IMR-90 (cell line): Measurements from ENCODE around the gene ADARB2.

Source experiments
- BHLHE40 ChIP-seq: fragments of 150-350 bp; IDR thresholded peaks from 2 replicates; pipeline ENCODE4 v1.6.1; 2016; ENCODE audit warnings: mild to moderate bottlenecking, low read depth, low read length
- CEBPB ChIP-seq: IDR thresholded peaks from 2 replicates; pipeline ENCODE4 v1.6.1; 2012; ENCODE audit warnings: low read depth, low read length, improper control_type of control experiment
- MAZ ChIP-seq: IDR thresholded peaks from 2 replicates; pipeline ENCODE4 v1.6.1; 2012; ENCODE audit warnings: low read depth, mild to moderate bottlenecking, low read length, improper control_type of control experiment, moderate library complexity, borderline replicate concordance
- MXI1 ChIP-seq: IDR thresholded peaks from 2 replicates; pipeline ENCODE4 v1.6.1; 2012; ENCODE audit warnings: low read depth, mild to moderate bottlenecking, low read length, moderate library complexity, borderline replicate concordance
- POLR2A ChIP-seq: IDR thresholded peaks from 2 replicates; pipeline ENCODE4 v1.6.1; 2012; ENCODE audit warnings: mild to moderate bottlenecking, low read depth, low read length
- RAD21 ChIP-seq: IDR thresholded peaks from 2 replicates; pipeline ENCODE4 v1.6.1; 2012; ENCODE audit warnings: low read length, improper control_type of control experiment
- RCOR1 ChIP-seq: IDR thresholded peaks from 2 replicates; pipeline ENCODE4 v1.6.1; 2012; ENCODE audit warnings: mild to moderate bottlenecking, low read length, improper control_type of control experiment; ENCODE audit not compliant: insufficient replicate concordance
- SMC3 ChIP-seq: fragments of 150-350 bp; IDR thresholded peaks from 2 replicates; pipeline ENCODE4 v1.6.1; 2016; ENCODE audit warnings: low read depth, mild to moderate bottlenecking, antibody characterized with exemption, low read length, moderate library complexity
- TF ChIP-seq, protein P1 (sequence below): conservative IDR thresholded peaks from 2 replicates; pipeline ENCODE4 v1.5.1; 2012; ENCODE audit warnings: mild to moderate bottlenecking, low read depth, low read length, improper control_type of control experiment
- TF ChIP-seq, protein P2 (sequence below): fragments of 150-350 bp; IDR thresholded peaks from 2 replicates; pipeline ENCODE4 v1.6.1; 2017; ENCODE audit warnings: mild to moderate bottlenecking, antibody characterized with exemption, low read length, low read depth
- TF ChIP-seq, protein P3 (sequence below): fragments of 150-350 bp; IDR thresholded peaks from 2 replicates; pipeline ENCODE4 v1.6.1; 2016; ENCODE audit warnings: low read depth, mild to moderate bottlenecking, low read length, moderate library complexity, borderline replicate concordance

- TF ChIP-seq SMC3 (no peak), MAZ (no peak), POLR2A (0 out of 2 replicates have a peak, but pooled peaks have one; percentile 10), CEBPB (no peak), BHLHE40 (no peak), MXI1 (no peak), RAD21 (no peak), RCOR1 (no peak)
- TF ChIP-seq, protein P1, sequence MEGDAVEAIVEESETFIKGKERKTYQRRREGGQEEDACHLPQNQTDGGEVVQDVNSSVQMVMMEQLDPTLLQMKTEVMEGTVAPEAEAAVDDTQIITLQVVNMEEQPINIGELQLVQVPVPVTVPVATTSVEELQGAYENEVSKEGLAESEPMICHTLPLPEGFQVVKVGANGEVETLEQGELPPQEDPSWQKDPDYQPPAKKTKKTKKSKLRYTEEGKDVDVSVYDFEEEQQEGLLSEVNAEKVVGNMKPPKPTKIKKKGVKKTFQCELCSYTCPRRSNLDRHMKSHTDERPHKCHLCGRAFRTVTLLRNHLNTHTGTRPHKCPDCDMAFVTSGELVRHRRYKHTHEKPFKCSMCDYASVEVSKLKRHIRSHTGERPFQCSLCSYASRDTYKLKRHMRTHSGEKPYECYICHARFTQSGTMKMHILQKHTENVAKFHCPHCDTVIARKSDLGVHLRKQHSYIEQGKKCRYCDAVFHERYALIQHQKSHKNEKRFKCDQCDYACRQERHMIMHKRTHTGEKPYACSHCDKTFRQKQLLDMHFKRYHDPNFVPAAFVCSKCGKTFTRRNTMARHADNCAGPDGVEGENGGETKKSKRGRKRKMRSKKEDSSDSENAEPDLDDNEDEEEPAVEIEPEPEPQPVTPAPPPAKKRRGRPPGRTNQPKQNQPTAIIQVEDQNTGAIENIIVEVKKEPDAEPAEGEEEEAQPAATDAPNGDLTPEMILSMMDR = no peak
- TF ChIP-seq, protein P2, sequence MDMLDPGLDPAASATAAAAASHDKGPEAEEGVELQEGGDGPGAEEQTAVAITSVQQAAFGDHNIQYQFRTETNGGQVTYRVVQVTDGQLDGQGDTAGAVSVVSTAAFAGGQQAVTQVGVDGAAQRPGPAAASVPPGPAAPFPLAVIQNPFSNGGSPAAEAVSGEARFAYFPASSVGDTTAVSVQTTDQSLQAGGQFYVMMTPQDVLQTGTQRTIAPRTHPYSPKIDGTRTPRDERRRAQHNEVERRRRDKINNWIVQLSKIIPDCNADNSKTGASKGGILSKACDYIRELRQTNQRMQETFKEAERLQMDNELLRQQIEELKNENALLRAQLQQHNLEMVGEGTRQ = no peak
- TF ChIP-seq, protein P3, sequence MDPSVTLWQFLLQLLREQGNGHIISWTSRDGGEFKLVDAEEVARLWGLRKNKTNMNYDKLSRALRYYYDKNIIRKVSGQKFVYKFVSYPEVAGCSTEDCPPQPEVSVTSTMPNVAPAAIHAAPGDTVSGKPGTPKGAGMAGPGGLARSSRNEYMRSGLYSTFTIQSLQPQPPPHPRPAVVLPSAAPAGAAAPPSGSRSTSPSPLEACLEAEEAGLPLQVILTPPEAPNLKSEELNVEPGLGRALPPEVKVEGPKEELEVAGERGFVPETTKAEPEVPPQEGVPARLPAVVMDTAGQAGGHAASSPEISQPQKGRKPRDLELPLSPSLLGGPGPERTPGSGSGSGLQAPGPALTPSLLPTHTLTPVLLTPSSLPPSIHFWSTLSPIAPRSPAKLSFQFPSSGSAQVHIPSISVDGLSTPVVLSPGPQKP = no peak
Observed at GRCh38 chr10:1153251-1153763, 584.0 kb downstream of the ADARB2 start.
